Left hindlimb (tissue), 1 donor: ENCODE data around the gene BSG.
"Not testable (repeated sequence)": the region's sequence is repeated elsewhere in the genome, so short reads cannot be mapped to it uniquely, and the experiment has no call there.

Experiments used
- DNase-seq: peaks from one replicate; pipeline ENCODE4 v3.0.0-alpha.2; 2018

Gene BSG

DNA sequence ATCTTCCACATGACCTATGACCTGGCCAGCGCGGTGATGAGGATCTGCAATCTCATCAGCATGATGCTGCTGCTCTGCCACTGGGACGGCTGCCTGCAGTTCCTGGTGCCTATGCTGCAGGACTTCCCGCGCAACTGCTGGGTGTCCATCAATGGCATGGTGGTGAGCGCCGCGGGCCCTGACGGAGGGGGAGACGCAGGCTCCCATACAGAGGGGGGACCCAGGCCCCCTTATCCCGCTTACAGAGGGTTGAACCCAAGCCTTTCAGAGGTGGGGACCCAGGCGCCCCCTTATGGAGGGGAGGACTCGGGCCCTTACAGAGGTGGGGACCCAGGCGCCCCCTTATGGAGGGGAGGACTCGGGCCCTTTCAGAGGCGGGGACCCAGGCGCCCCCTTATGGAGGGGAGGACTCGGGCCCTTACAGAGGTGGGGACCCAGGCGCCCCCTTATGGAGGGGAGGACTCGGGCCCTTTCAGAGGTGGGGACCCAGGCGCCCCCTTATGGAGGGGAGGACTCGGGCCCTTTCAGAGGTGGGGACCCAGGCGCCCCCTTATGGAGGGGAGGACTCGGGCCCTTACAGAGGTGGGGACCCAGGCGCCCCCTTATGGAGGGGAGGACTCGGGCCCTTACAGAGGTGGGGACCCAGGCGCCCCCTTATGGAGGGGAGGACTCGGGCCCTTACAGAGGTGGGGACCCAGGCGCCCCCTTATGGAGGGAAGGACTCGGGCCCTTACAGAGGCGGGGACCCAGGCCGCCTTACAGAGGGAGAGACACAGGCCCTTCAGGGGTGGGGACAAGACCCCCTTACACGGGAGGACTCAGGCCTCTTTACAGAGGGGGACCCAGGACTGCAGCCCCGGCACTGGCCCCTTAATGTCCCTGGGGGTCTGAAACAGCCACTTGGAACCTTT, 32.9 kb downstream of the BSG start:
- DNase-seq: not testable (repeated sequence)

DNA sequence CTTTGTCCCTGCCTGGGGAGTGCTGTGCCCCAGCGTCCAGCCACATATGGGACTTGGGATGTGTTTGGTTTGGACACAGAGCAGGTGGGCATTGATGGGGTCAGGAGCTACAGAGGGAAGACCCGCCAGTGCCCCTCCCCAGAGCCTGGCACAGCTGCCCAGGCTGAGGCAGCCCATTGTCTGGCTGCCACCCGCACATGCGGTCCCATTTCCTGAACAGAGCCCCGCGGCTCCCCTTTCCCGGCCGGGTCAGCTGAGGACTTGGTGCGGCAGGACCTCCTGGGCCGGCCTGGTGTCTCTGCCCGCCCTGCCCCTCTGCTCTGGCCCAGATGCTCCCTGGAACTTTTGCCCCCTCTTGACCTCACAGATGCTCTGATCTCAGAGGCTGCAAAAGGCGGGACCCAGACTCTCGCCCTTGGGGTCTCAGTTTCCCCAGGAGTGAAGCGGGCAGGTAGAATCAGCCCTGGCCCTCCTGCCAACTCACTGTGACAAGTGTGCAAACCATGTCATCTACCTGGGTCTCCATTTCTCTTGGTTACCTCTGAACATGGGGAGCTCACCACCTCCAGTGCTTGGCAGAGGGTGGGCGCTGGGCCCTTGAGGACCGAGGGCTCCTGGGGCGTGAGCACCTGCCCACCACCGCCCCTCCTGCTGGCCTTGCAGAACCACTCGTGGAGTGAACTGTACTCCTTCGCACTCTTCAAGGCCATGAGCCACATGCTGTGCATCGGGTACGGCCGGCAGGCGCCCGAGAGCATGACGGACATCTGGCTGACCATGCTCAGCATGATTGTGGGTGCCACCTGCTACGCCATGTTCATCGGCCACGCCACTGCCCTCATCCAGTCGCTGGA, 35.1 kb downstream of the BSG start:
- no peak for DNase-seq

DNA sequence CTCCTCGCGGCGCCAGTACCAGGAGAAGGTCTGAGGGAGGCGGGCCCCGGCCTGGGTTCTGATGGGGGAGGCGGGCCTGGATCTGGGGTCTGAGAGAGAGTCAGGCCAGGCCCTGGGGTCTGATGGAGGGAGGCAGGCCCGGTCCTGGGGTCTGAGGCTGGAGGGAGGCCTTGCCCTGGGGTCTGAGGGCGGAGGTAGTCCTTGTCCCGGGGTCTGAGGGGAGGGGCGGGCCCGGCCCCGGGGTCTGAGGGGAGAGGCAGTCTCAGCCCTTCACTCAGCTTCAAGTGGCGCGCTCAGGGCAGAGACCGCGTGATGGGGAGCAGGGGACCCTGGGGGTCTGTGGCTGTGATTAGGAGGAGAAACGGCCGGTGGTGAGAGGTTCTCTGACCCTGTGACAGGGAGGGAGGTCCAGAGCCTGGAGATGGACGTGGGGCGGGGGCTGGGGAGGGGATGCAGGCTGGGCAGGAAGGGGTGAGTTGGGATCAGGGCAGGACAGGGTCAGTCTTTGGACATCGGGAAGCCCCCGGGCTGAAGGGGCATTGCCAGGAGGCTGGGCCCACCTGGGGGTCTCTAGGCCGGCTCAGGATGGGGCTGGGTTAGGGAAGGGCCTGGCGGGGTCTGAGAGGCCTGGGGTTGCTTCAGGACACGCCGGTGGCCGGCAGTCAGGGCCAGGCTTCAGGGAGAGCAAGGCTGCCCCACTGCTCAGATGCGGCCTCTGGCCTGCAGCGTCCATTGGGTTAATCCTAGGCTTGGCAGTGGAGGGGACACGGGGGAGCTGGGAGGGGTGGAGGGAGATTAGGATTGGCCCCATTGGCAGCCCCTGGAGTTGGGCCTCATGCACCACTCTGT, 36.0 kb downstream of the BSG start:
- DNase-seq: no peak

DNA sequence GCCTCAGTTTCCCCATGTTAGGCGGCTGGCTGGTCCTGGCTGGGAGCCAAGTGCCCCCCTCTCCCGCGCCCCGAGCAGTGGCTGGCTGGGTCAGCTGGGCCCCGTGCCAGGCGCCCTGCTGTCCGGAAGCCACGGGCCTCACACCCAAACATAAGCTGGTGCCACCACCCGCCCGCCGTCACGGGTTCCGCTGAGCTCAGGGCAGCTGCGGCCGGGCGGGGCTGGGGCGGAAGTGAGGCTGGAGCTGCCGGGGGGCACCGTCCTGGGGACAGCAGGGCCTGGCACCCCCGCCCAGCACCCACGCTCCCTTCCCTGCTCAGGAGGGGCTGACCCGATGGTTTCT, 36.6 kb downstream of the BSG start:
- DNase-seq: no peak

DNA sequence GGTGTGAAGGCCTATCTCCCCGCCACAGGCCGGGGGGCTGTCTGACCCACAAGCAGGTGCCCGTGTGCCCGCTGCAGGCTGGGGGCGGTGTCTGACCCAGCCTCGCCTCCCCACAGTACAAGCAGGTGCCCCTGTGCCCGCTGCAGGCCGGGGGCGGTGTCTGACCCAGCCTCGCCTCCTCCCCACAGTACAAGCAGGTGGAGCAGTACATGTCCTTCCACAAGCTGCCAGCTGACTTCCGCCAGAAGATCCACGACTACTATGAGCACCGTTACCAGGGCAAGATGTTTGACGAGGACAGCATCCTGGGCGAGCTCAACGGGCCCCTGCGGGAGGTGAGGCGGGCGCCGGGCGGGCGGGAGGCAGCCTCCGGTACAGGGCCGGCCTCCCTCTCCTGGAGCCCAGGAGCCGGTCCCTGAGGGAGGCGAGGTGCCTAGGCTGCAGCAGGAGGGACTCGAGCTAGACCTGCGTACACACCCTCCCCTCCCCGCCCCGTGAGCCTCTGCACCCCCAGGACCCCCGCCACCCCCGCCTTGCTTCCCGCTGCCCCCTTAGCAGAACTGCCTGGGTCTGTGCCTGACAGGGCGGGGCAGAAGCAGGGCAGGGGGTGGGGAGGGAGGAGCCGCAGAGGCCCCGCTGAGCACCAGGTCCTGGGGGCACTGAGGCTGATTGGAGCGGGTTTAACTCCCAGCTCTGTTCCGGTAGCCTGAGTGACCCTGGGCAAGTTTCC, 37.8 kb downstream of the BSG start:
- no peak for DNase-seq

DNA sequence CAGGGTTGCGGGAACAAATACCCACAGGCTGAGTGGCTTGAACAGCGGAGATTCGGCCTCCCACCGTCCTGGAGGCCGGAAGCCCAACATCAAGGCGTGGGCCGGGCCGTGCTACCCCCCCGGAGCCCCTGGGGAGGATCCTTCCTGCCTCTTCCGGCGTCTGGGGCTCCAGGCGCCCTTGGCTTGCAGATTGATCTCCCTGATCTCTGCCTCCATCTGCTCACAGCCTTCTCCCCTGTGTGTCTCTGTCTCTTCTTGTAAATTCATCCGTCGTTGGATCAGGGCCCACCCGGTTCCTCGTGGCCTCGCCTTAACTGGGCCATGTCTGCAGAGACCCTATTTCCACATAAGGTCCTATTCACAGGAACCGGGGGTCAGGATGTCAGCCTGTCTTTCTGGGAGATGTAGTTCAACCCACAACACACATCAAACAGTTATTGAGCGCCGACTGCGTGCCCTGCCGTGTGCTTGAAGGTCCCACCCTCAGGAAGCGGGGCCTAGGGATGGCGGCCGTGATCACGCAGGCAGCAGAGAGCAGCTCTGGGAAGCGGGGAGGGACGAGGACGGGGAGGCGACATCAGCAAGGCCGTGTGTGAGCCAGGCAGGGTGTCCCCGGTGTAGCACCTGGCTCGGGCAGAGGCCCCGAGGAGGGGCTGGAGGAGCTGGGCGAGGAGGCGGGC, 38.5 kb downstream of the BSG start:
- DNase-seq: peak; percentile 60

DNA sequence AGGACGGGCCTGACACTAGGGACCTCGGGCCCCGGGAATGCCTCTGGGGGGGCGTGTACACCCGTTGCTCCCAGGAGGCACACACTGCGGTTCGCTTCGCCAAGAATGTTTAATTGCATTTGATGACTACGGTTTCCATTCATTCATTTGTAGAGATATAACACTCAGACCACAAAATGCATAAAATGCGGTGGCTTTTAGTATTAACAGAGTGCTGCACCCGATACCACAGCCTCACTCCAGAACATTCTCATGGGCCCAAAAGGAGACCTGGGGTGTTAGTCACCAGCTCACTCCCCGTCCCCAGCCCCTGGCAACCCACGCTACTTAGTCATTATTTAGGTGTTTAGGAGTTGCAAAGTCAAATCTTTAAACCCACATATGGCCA, 39.1 kb downstream of the BSG start:
- no peak for DNase-seq

DNA sequence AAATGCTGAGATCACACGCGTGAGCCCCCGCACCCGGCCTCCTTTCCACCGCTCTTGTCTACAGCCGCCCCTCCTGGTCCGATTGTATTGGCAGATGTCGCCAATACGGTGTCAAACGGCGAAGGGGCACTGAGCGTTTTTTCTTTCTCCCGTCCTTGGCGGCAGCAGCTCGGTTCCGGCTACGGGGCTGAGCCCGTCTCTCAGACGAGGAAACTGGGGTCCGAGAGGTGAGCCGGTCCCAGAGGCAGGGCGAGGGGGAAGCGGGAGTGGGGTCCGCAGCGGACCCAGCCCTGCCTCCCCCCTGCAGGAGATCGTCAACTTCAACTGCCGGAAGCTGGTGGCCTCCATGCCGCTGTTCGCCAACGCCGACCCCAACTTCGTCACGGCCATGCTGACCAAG, 40.5 kb downstream of the BSG start:
- DNase-seq: no peak

DNA sequence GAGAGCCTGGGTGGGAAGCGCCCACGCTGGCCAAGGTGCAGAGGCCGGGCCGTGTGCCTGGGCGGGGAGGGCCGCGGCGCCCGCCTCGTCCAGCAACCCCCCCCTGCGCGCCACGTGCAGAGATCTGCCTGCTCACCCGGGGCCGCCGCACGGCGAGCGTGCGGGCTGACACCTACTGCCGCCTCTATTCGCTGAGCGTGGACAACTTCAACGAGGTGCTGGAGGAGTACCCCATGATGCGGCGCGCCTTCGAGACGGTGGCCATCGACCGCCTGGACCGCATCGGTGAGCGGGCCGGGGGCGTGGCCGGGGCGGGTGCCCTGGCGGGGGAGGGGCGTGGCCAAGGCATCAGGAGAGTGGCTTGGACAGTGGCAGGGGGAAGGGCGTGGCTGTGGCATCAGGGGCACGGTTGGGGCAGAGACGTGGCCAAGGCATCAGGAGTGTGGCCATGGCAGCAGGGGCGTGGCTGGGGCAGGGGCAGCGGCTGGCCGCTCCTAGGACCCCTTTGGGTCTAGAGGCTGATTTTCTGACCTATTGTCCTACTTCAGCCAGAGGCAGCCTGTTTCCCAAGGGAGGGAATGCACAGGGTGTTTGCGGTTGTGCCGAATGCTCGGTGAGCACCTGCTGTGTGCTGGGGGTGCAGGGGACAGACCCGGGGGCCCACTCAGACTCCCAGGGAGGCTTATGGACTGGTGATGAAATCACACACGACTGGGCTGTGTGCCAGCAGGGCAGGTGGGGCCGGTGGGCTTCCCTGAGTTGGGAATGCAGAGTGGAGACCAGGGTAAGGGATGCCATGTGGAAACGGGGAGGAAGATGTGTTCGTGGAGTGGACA, 41.6 kb downstream of the BSG start:
- DNase-seq: no peak

DNA sequence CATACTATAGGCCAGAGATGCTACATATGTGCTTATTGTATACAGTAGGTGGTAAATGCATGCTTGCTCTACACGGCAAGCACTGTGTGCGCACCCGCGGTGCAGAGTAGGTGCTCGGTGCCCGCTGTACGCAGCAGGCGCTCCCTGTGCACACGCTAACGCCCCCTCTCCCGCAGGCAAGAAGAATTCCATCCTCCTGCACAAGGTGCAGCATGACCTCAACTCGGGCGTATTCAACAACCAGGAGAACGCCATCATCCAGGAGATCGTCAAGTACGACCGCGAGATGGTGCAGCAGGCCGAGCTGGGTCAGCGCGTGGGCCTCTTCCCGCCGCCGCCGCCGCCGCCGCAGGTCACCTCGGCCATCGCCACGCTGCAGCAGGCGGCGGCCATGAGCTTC, 43.2 kb downstream of the BSG start:
- no peak for DNase-seq

DNA sequence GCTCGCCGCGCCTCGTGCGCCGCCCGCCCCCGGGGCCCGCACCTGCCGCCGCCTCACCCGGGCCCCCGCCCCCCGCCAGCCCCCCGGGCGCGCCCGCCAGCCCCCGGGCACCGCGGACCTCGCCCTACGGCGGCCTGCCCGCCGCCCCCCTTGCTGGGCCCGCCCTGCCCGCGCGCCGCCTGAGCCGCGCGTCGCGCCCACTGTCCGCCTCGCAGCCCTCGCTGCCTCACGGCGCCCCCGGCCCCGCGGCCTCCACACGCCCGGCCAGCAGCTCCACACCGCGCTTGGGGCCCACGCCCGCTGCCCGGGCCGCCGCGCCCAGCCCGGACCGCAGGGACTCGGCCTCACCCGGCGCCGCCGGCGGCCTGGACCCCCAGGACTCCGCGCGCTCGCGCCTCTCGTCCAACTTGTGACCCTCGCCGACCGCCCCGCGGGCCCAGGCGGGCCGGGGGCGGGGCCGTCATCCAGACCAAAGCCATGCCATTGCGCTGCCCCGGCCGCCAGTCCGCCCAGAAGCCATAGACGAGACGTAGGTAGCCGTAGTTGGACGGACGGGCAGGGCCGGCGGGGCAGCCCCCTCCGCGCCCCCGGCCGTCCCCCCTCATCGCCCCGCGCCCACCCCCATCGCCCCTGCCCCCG, 43.8 kb downstream of the BSG start:
- no peak for DNase-seq

DNA sequence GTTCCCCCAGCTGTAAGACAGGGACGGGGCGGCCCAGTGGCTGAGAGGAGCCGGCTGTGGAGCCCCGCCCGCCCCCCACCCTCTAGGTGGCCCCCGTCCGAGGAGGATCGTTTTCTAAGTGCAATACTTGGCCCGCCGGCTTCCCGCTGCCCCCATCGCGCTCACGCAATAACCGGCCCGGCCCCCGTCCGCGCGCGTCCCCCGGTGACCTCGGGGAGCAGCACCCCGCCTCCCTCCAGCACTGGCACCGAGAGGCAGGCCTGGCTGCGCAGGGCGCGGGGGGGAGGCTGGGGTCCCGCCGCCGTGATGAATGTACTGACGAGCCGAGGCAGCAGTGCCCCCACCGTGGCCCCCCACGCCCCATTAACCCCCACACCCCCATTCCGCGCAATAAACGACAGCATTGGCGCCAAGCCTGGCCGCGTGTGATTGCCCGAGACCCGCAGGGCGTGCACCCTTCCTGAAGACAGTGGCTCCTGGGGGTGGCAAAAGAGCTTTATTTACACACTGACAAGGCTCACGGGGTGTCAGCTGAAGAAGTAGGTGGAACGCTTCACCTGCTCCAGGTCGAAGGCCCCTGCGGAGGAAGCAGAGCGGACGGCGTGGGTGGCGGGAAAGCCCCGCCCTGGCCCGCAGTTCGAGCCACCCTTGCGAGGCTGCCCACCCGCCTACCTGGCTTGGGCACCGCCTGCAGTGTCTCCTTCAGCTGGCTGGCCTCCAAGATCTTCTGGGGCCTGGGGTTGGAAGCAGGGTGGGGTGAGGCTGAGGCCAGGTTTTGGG, 44.5 kb downstream of the BSG start:
- no peak for DNase-seq

DNA sequence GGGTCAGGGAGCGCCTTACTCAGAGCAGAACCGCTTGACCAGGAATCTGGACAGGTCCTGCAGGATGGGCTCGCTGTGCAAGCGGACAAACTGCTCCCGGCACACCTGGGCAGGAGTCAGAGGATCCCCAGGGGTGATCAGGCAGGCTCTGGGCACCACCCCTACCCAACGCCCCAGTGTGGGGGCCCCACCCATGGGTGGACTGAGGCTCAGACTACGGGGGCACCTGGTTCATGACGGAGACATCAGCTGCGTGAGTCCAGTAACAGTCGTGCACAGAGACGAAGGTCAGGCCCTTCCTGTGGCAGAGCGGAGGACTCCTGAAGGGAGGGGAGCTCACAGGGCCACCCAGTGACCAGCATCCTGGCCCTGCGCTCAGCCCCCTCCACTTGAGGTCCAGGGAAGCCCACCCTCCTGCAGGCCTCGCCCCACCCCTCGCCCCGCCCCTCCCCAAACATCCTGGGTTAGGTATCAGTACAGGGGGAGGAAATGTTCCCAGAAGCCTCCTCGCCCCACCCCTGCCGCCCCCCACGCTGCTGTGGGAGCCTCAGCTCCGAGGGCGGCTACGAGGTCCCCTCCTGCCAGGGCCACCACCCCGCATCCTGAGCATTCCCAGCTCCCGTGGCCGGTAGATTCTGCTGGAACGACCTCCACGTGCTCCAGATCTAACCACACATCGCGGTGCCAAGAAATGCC, 45.3 kb downstream of the BSG start:
- no peak for DNase-seq

DNA sequence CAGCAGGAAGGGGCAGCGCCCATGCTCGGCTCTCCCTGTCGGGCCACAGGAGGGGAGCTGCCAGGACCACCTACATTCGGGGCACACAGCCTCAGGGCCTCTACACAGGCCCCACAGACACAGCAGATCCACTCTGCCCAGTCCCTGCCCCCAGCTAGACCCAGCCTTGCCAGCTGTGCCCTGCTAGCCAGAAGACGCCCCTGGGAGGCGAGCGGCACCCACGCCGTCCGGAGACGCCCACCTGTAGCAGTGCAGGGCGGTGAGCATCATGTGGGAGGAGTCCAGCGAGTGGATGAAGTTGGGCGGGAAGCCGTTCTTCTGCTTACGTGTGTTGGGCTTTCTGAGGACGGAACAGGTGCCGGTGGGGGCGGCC, 45.8 kb downstream of the BSG start:
- DNase-seq: no peak

DNA sequence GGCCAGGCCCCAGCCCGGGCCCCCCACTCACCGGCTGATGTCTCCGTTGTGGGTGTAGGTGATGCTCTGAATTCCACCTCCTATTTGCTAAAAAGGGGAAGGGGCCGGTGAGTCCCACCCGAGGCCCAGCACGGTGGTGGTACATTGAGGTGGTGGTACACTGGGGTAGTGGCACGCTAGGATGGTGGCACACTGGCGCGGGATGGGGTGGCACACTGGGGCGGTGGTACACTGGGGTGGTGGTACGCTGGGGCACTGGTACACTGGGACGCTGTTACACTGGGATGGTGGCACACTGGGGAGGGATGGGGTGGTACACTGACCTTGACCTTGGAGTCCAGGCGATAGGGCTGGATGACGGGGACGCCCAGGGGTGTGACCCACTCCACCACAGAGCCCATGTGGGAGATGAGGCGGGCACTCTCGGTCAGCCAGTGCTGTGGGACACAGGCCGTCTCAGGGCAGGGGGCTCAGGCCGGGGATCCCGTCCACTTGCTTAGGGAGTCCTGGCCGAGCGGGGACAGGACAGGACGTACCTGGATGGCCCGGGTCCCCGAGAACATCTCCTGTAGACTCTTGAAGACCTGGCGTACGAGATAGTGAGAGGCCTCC, 46.4 kb downstream of the BSG start:
- DNase-seq: no peak

DNA sequence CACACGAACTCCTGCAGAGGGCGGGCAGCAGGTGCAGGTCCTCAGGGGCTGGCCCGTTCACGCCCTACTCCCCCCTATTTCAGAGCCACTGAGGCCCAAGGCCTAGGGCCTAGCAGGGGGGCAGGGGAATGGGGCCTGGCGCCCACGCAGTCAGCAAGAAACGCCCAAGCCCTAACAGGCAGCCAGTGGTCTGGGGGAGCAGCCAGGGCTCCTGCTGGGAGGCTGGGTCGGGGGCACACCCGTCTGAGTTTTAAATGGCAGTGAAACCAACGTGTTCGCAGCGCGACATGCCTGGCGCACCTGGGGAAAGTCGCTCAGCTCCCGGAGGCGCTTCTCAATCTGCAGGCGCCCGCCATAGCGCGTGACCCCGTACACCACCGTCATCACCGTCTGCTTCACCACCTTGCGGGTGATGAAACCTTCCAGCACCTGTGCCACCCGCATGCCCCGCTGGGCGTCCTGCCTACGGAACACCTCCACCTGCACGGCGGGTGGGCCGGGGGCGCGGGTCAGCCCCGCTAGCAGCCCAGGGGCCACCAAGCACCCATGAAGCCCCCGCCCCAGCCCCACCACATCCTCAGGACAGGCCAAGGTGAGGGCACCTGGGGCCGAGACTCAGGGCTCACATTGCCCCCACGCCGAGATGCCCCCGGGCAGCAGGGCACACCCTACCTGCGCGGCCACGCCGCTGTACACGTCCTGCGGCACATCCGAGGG, 47.0 kb downstream of the BSG start:
- no peak for DNase-seq

DNA sequence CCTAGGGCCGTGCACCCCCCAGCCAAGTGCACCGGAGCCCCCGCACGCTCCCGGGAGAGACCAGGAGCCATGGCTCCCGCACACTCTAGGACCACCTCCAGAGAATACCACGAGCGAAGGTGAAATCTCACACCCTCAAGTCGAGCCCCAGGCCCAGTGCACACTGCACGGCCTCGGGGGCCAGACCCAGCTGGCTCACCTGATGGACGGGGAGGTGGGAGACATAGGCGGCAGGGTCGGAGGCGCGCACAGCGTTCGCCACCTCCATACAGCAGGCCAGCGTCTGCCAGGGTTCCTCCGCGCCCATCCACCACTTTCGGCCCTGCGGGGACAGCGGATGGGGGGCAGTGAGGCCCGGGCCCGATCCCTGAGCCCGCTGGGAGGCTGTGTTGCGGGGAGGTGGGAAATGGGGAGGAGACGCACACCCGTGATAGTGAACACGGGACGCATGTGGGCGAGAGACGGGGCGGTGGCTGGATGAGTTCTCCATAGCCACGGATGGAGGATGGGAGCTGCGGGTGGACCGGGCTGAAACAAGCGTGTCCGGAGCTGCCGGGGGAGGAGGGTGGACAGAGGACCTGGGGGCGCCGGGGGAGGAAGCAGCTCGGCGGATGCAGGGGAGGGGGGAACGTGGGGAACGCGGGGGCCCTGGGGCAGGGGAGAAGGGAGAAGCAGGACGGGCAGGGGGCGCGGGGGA, 47.9 kb downstream of the BSG start:
- DNase-seq: no peak
